Ramos (cell line): ENCODE results near the gene SMARCD3.

Experiments used
- in situ Hi-C: fragments of 300-500 bp; cut with MboI; formaldehyde crosslinking; loops from one replicate; pipeline ENCODE4 v1.14.3; 2022; ENCODE audit warnings: low sequenced_read_pairs; ENCODE audit not compliant: unreplicated experiment

SMARCD3 gene

GRCh38 chr7:151193203-151193978 is 55.1 kb downstream of the SMARCD3 start:
- in situ Hi-C loops: no loop called here

GRCh38 chr7:151192002-151192539 is 56.4 kb downstream of the SMARCD3 start:
- in situ Hi-C loops: no loop called here

GRCh38 chr7:151191544-151191943 is 57.0 kb downstream of the SMARCD3 start:
- in situ Hi-C loops: no loop called here

- in situ Hi-C loops: no loop called here
Observed at GRCh38 chr7:151189038-151189437, 59.5 kb downstream of the SMARCD3 start.
